RWPE2 (cell line): ENCODE results near the gene PSMB7.

Experiments used
- ATAC-seq: fragments of 200-7000 bp; cut with Tn5 transposase; 3 replicates; pipeline ENCODE4 v1.9.1; 2021; ENCODE audit warnings: low read depth
- DNase-seq: peaks from one replicate; pipeline ENCODE4 v3.0.0-alpha.2; 2020; ENCODE audit warnings: low spot score
- H3K27ac ChIP-seq: fragments of 450-650 bp; 2 replicates; pipeline ENCODE4 v1.5.1; 2017; ENCODE audit warnings: mild to moderate bottlenecking; ENCODE audit not compliant: poor library complexity, severe bottlenecking
- H3K27me3 ChIP-seq: fragments of 250-450 bp; sonication (Bioruptor Pico); 2 replicates; pipeline ENCODE4 v1.5.1; 2021; ENCODE audit warnings: mild to moderate bottlenecking, moderate library complexity; ENCODE audit not compliant: insufficient read depth, poor library complexity, severe bottlenecking
- H3K36me3 ChIP-seq: fragments of 250-450 bp; sonication (Bioruptor Pico); 2 replicates; pipeline ENCODE4 v1.5.1; 2020; ENCODE audit warnings: low read depth, mild to moderate bottlenecking, moderate library complexity
- H3K4me1 ChIP-seq: fragments of 250-450 bp; sonication (Bioruptor Pico); 2 replicates; pipeline ENCODE4 v1.5.1; 2021; ENCODE audit warnings: mild to moderate bottlenecking, moderate library complexity; ENCODE audit not compliant: insufficient read depth, poor library complexity, severe bottlenecking
- H3K4me3 ChIP-seq: fragments of 250-450 bp; sonication (Bioruptor Pico); 2 replicates; pipeline ENCODE4 v1.5.1; 2021; ENCODE audit warnings: mild to moderate bottlenecking, moderate library complexity; ENCODE audit not compliant: severe bottlenecking
- H3K9me3 ChIP-seq: fragments of 250-450 bp; sonication (Bioruptor Pico); 2 replicates; pipeline ENCODE4 v1.5.1; 2021; ENCODE audit warnings: mild to moderate bottlenecking, moderate library complexity; ENCODE audit not compliant: severe bottlenecking
- CTCF ChIP-seq: fragments of 450-650 bp; IDR thresholded peaks from one replicate; pipeline ENCODE4 v1.5.1; 2017; ENCODE audit warnings: mild to moderate bottlenecking, moderate library complexity; ENCODE audit not compliant: poor library complexity, severe bottlenecking

The PSMB7 gene

DNA sequence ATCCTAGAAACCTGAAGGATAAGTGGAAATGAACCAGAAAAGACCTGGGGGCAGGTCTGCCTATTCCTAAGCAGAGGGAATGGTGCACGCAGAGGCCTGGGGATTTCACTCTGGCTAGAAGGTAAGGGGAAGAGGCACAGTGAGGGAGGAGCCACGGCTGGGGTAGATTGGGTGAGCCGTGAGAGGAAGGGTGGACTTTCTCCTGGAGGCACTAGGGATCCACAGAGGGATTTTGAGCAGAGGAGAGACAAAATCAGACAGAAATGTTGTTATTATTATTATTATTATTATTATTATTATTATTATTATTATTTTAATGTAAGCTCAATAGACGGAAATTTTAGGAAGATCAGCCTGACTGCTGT is 32.0 kb upstream of the PSMB7 start:
- Histone ChIP-seq H3K27me3 (no peaks in the 10 kb centered on the region), H3K9me3 (no peaks in the 10 kb centered on the region), H3K27ac (no peak overlapping the region), H3K4me1 (peaks cover 15% of the 10 kb centered on the region), H3K4me3 (no peak overlapping the region), H3K36me3 (no peaks in the 10 kb centered on the region)
- ATAC-seq (peak; percentile 8; the same call in 2 of the 3 replicates), DNase-seq (no peak)
- TF ChIP-seq CTCF = no peak

- Histone ChIP-seq H3K4me3 (no peak overlapping the region), H3K27me3 (no peaks in the 10 kb centered on the region), H3K27ac (peak overlapping the region; percentile 13), H3K4me1 (peaks cover 15% of the 10 kb centered on the region), H3K36me3 (no peaks in the 10 kb centered on the region), H3K9me3 (no peaks in the 10 kb centered on the region)
- DNase-seq (no peak), ATAC-seq (peak; percentile 48; the same call in 2 of the 3 replicates)
- no peak for TF ChIP-seq CTCF
These were observed 28.9 kb upstream of the PSMB7 start for GRCh38 chr9:124444166-124444565.

- Histone ChIP-seq H3K27ac (peak overlapping the region; percentile 13), H3K4me1 (peaks cover 15% of the 10 kb centered on the region)
- ATAC-seq = no peak
These were observed 28.4 kb upstream of the PSMB7 start for GRCh38 chr9:124443625-124444024.

GRCh38 chr9:124442826-124443225 is 27.6 kb upstream of the PSMB7 start:
- Histone ChIP-seq H3K4me3 (no peak overlapping the region), H3K4me1 (peaks cover 15% of the 10 kb centered on the region), H3K27ac (no peak overlapping the region), H3K27me3 (no peaks in the 10 kb centered on the region), H3K9me3 (no peaks in the 10 kb centered on the region), H3K36me3 (no peaks in the 10 kb centered on the region)
- no peak for ATAC-seq
- TF ChIP-seq CTCF = no peak
- DNase-seq = no peak

More at GRCh38 chr9:124443625-124444024, 28.4 kb upstream of the PSMB7 start:
- no peaks in the 10 kb centered on the region for H3K9me3 ChIP-seq
- no peak for TF ChIP-seq CTCF
- H3K4me3 ChIP-seq = no peak overlapping the region
- H3K27me3 ChIP-seq = no peaks in the 10 kb centered on the region
- no peak for DNase-seq
- H3K36me3 ChIP-seq = no peaks in the 10 kb centered on the region

GRCh38 chr9:124442379-124442778 is 27.1 kb upstream of the PSMB7 start:
- no peak for TF ChIP-seq CTCF
- no peak for ATAC-seq
- Histone ChIP-seq H3K4me1 (peaks cover 15% of the 10 kb centered on the region), H3K4me3 (no peak overlapping the region), H3K27me3 (no peaks in the 10 kb centered on the region), H3K9me3 (no peaks in the 10 kb centered on the region), H3K27ac (no peak overlapping the region), H3K36me3 (no peaks in the 10 kb centered on the region)
- DNase-seq = no peak
